GM18873 (cell line): ENCODE measurements around the gene KIAA1217.

Experiments
- ATAC-seq: cut with Tn5 transposase; IDR thresholded peaks from one replicate; pipeline ENCODE4 v1.9.1; 2021; ENCODE audit warnings: mild to moderate bottlenecking, moderate library complexity, moderate number of reproducible peaks; ENCODE audit not compliant: unreplicated experiment, low FRiP score

KIAA1217 gene

GRCh38 chr10:24455447-24455846 is 246.5 kb downstream of the KIAA1217 start:
- no peak for ATAC-seq

GRCh38 chr10:24456322-24456721 is 247.4 kb downstream of the KIAA1217 start:
- ATAC-seq: no peak

- ATAC-seq: no peak
Observed at GRCh38 chr10:24457661-24458318, 248.9 kb downstream of the KIAA1217 start.

- ATAC-seq: no peak
Observed at GRCh38 chr10:24459836-24460235, 250.9 kb downstream of the KIAA1217 start.

- no peak for ATAC-seq
Observed at GRCh38 chr10:24462291-24462813, 253.4 kb downstream of the KIAA1217 start.

- no peak for ATAC-seq
Observed at GRCh38 chr10:24462889-24463552, 254.1 kb downstream of the KIAA1217 start.

- ATAC-seq: peak; percentile 57
Observed at GRCh38 chr10:24463611-24464426, 254.9 kb downstream of the KIAA1217 start.

GRCh38 chr10:24465124-24465874 is 256.4 kb downstream of the KIAA1217 start:
- no peak for ATAC-seq

GRCh38 chr10:24465891-24466818 is 257.2 kb downstream of the KIAA1217 start:
- ATAC-seq: peak; percentile 60

- ATAC-seq: no peak
Observed at GRCh38 chr10:24467136-24467535, 258.2 kb downstream of the KIAA1217 start.

- no peak for ATAC-seq
Observed at GRCh38 chr10:24467605-24468004, 258.7 kb downstream of the KIAA1217 start.

- ATAC-seq: no peak
Observed at GRCh38 chr10:24468281-24468751, 259.4 kb downstream of the KIAA1217 start.

GRCh38 chr10:24469993-24470392 is 261.1 kb downstream of the KIAA1217 start:
- ATAC-seq: no peak

GRCh38 chr10:24475598-24475997 is 266.7 kb downstream of the KIAA1217 start:
- ATAC-seq: no peak

- ATAC-seq: no peak
Observed at GRCh38 chr10:24476913-24477701, 268.2 kb downstream of the KIAA1217 start.

- no peak for ATAC-seq
Observed at GRCh38 chr10:24477915-24478314, 269.0 kb downstream of the KIAA1217 start.

GRCh38 chr10:24479806-24480205 is 270.9 kb downstream of the KIAA1217 start:
- ATAC-seq: no peak

GRCh38 chr10:24480447-24480846 is 271.5 kb downstream of the KIAA1217 start:
- ATAC-seq: no peak
